Left ventricle myocardium superior (tissue), 1 donor: ENCODE data around the gene DMKN. TPM values are rescaled to one million over a fixed set of nuclear protein-coding genes. Genes with fewer than 3 reads are reported as not detected.

ENCODE experiments used
- ATAC-seq: fragments of 200-7000 bp; cut with Tn5 transposase; one replicate; pipeline ENCODE4 v1.9.1; 2020; ENCODE audit warnings: mild to moderate bottlenecking, moderate library complexity
- DNase-seq: peaks from one replicate; pipeline ENCODE4 v3.0.0-alpha.2; 2020
- intact Hi-C: fragments of 100-400 bp; cut with micrococcal nuclease; formaldehyde crosslinking; loops from one replicate; pipeline ENCODE4 v1.11.0; 2022
- long read RNA-seq: library from polyadenylated mRNA; unstranded; transcript quantifications from one replicate; pipeline ENCODE4 v2.0.0, GENCODE V29; 2021
- total RNA-seq: library from RNA; stranded (reverse); fragmentation: NEBNext Ultra II Directional; extraction: Animal tissue kit (Norgen Biotek cat#: 25700); gene quantifications from one replicate; pipeline ENCODE4 v1.2.1, GENCODE V29; 2021
- donor health status: DM: no; HTN: yes; CAD: no; lungs with severe emphysema.

DMKN gene
- total RNA-seq, result 16.1 TPM
- long read RNA-seq, partial matches to known transcripts, result 0 of 7 reads
- long read RNA-seq, other reads (novel, unspliced or antisense), result 3 of 7 reads

GRCh38 chr19:35513628-35514281 is at the start of gene DMKN:
Gene DMKN, minus strand, starts transcription at chr19:35513649. Its CDS starts 174 bp downstream, at chr19:35513475.
- intact Hi-C loops, result no loop called here
- no peak for ATAC-seq
- DNase-seq, result no peak

GRCh38 chr19:35562776-35563175 is 49.3 kb upstream of the DMKN start:
- no peak for DNase-seq
- ATAC-seq, result no peak
- intact Hi-C loops, result no loop called here

GRCh38 chr19:35562336-35562735 is 48.9 kb upstream of the DMKN start:
- intact Hi-C loops, result no loop called here
- DNase-seq (no peak), ATAC-seq (no peak)

GRCh38 chr19:35561436-35561835 is 48.0 kb upstream of the DMKN start:
- no peak for DNase-seq
- intact Hi-C loops, result no loop called here
- no peak for ATAC-seq

- ATAC-seq (no peak), DNase-seq (no peak)
- intact Hi-C loops, result no loop called here
Measured at GRCh38 chr19:35560677-35561076, 47.2 kb upstream of the DMKN start.

- no peak for ATAC-seq
- no peak for DNase-seq
- intact Hi-C loops, result no loop called here
Measured at GRCh38 chr19:35560271-35560670, 46.8 kb upstream of the DMKN start.

- DNase-seq (no peak), ATAC-seq (no peak)
- intact Hi-C loops, result no loop called here
Measured at GRCh38 chr19:35559781-35560180, 46.3 kb upstream of the DMKN start.

GRCh38 chr19:35559281-35559659 is 45.8 kb upstream of the DMKN start:
- intact Hi-C loops, result no loop called here
- ATAC-seq (no peak), DNase-seq (no peak)

- intact Hi-C loops, result no loop called here
- DNase-seq (no peak), ATAC-seq (no peak)
Measured at GRCh38 chr19:35558400-35559280, 45.2 kb upstream of the DMKN start.

- ATAC-seq, result peak; percentile 84
- DNase-seq, result peak; percentile 75
- intact Hi-C loops, result no loop called here
Measured at GRCh38 chr19:35557539-35558399, 44.3 kb upstream of the DMKN start.

GRCh38 chr19:35556846-35557538 is 43.5 kb upstream of the DMKN start:
- no peak for DNase-seq
- intact Hi-C loops, result no loop called here
- ATAC-seq, result no peak

GRCh38 chr19:35556025-35556590 is 42.7 kb upstream of the DMKN start:
- DNase-seq (no peak), ATAC-seq (no peak)
- intact Hi-C loops, result no loop called here

GRCh38 chr19:35555301-35556005 is 42.0 kb upstream of the DMKN start:
- no peak for ATAC-seq
- no peak for DNase-seq
- intact Hi-C loops, result no loop called here

GRCh38 chr19:35554076-35554475 is 40.6 kb upstream of the DMKN start:
- DNase-seq (no peak), ATAC-seq (no peak)
- intact Hi-C loops, result no loop called here

- DNase-seq, result no peak
- intact Hi-C loops, result no loop called here
- ATAC-seq, result no peak
Measured at GRCh38 chr19:35553385-35554000, 40.0 kb upstream of the DMKN start.

- ATAC-seq (no peak), DNase-seq (no peak)
- intact Hi-C loops, result no loop called here
Measured at GRCh38 chr19:35552534-35553384, 39.3 kb upstream of the DMKN start.
